Measurements from ENCODE around the gene SPATA2.
A peak's percentile ranks its signal among the peaks of the same experiment; 100 is the strongest.

Gene SPATA2

GRCh38 chr20:49928411-49929141 is 13.2 kb upstream of the SPATA2 start:
- peak; percentile 82 for TF ChIP-seq CTCF (IDR thresholded peaks at IDR 0.05; ENCODE audit: low read depth, low read length, missing control alignments)
- no peak for DNase-seq (ENCODE audit: low read depth)
- no peak overlapping the region for H3K4me3 ChIP-seq (ENCODE audit: low read depth, low read length)

- no peak for TF ChIP-seq CTCF (IDR thresholded peaks at IDR 0.05; ENCODE audit: low read depth, low read length, missing control alignments)
- H3K4me3 ChIP-seq (ENCODE audit: low read depth, low read length): no peak overlapping the region
- no peak for DNase-seq (ENCODE audit: low read depth)
Observed at GRCh38 chr20:49925901-49926454, 10.6 kb upstream of the SPATA2 start.

GRCh38 chr20:49924247-49924646 is 8.9 kb upstream of the SPATA2 start:
- H3K4me3 ChIP-seq (ENCODE audit: low read depth, low read length): no peak overlapping the region
- no peak for DNase-seq (ENCODE audit: low read depth)
- no peak for TF ChIP-seq CTCF (IDR thresholded peaks at IDR 0.05; ENCODE audit: low read depth, low read length, missing control alignments)

GRCh38 chr20:49919461-49919860 is 4.1 kb upstream of the SPATA2 start:
- H3K4me3 ChIP-seq (ENCODE audit: low read depth, low read length): no peak overlapping the region
- DNase-seq (ENCODE audit: low read depth): no peak
- no peak for TF ChIP-seq CTCF (IDR thresholded peaks at IDR 0.05; ENCODE audit: low read depth, low read length, missing control alignments)

GRCh38 chr20:49919009-49919408 is 3.7 kb upstream of the SPATA2 start:
- no peak for TF ChIP-seq CTCF (IDR thresholded peaks at IDR 0.05; ENCODE audit: low read depth, low read length, missing control alignments)
- DNase-seq (ENCODE audit: low read depth): no peak
- no peak overlapping the region for H3K4me3 ChIP-seq (ENCODE audit: low read depth, low read length)

GRCh38 chr20:49918446-49918845 is 3.1 kb upstream of the SPATA2 start:
- no peak for DNase-seq (ENCODE audit: low read depth)
- no peak overlapping the region for H3K4me3 ChIP-seq (ENCODE audit: low read depth, low read length)
- TF ChIP-seq CTCF (IDR thresholded peaks at IDR 0.05; ENCODE audit: low read depth, low read length, missing control alignments): no peak

Measured in GM12864 (cell line).